Keratinocyte (primary cell): Measurements from ENCODE around the gene MTPN.

Experiments
- EZH2 ChIP-seq: IDR thresholded peaks from one replicate; pipeline ENCODE4 v1.6.1; 2012; ENCODE audit warnings: inconsistent platforms, mild to moderate bottlenecking, low read length, moderate library complexity
- TF ChIP-seq, protein P1 (sequence below), 3 experiments: IDR thresholded peaks in 1 of 3; conservative IDR thresholded peaks in 1 of 3; optimal IDR thresholded peaks in 1 of 3; 2 replicates in 2 of 3; 3 replicates in 1 of 3; pipeline versions ENCODE3 to v1.5.1; 2011; ENCODE audit warnings: low read length in 3 of 3, mild to moderate bottlenecking in 3 of 3, moderate library complexity in 2 of 3, control low read depth in 1 of 3, inconsistent platforms in 1 of 3; ENCODE audit not compliant: insufficient read depth in 2 of 3; ENCODE audit errors: extremely low read depth in 1 of 3

DNA sequence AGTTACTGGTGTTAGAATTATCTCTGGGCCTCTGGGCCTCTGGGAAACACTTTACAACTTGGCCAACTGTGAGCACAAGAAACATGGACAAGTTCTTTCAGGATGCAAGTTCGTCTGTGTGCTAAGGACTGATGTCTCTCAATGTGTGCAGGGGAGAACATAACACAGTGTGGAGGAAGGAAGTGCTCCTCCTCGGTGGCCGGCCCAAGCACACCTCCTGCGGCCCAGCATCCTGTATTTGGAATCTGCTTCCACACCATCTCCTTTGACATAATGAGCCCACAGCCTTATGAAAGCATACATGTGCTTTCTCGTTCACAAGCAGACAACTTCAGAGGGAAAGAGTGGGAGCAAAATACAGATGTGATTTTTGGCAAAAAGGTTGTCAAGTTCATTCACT lies 59.0 kb downstream of the MTPN start:
- TF ChIP-seq, protein P1, sequence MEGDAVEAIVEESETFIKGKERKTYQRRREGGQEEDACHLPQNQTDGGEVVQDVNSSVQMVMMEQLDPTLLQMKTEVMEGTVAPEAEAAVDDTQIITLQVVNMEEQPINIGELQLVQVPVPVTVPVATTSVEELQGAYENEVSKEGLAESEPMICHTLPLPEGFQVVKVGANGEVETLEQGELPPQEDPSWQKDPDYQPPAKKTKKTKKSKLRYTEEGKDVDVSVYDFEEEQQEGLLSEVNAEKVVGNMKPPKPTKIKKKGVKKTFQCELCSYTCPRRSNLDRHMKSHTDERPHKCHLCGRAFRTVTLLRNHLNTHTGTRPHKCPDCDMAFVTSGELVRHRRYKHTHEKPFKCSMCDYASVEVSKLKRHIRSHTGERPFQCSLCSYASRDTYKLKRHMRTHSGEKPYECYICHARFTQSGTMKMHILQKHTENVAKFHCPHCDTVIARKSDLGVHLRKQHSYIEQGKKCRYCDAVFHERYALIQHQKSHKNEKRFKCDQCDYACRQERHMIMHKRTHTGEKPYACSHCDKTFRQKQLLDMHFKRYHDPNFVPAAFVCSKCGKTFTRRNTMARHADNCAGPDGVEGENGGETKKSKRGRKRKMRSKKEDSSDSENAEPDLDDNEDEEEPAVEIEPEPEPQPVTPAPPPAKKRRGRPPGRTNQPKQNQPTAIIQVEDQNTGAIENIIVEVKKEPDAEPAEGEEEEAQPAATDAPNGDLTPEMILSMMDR (optimal IDR thresholded peaks at IDR 0.05 in 1 of 3, IDR thresholded peaks at IDR 0.05 in 1 of 3, conservative IDR thresholded peaks at IDR 0.05 in 1 of 3; ENCODE audit: extremely low read depth in 1 of 3, insufficient read depth in 2 of 3, low read length in 3 of 3): no peak
- no peak for TF ChIP-seq EZH2
